ENCODE measurements around the gene EARS2. TPM values are rescaled to one million over a fixed set of nuclear protein-coding genes. Genes with fewer than 3 reads are reported as not detected.
A peak's percentile ranks its signal among the peaks of the same experiment; 100 is the strongest.

The EARS2 gene
- total and polyA plus RNA-seq, 2 of the 8 experiments (the other 6 are each of a cell fraction or from before 2014, with no cell fraction given): 47.8 to 111 TPM

- Histone ChIP-seq H4K91ac (replicated peaks; ENCODE audit: insufficient read length, low read length) (no peak overlapping the region), H2BK5ac (ENCODE audit: low read depth, low read length) (no peak overlapping the region), H3K4me3 (ENCODE audit: extremely low read depth in 1 of 4, insufficient read depth in 2 of 4, low read depth in 3 of 4, low read length in 4 of 4) (no peak overlapping the region), H3K4me1 (replicated peaks in 1 of 4; ENCODE audit: control insufficient read depth in 3 of 4, insufficient read depth in 4 of 4, low read length in 3 of 4) (no peaks in the 10 kb centered on the region), H4K5ac (ENCODE audit: insufficient read length, low read depth, low read length) (no peak overlapping the region), H3K14ac (ENCODE audit: insufficient read length) (no peak overlapping the region), H3K4ac (replicated peaks; ENCODE audit: insufficient read length, low read depth, low read length) (no peak overlapping the region), H2BK120ac (replicated peaks; ENCODE audit: low read depth, low read length) (no peak overlapping the region), H3K23ac (ENCODE audit: insufficient read length) (no peak overlapping the region), H3K27me3 (replicated peaks in 1 of 4; ENCODE audit: control insufficient read depth in 3 of 4, extremely low read depth in 1 of 4, insufficient read depth in 3 of 4, low read length in 3 of 4) (no peaks in the 10 kb centered on the region), H2AFZ (ENCODE audit: low read length) (no peak overlapping the region), H2BK20ac (ENCODE audit: low read length) (no peak overlapping the region), H2BK12ac (ENCODE audit: low read depth, low read length) (no peak overlapping the region), H3K23me2 (ENCODE audit: low read depth, low read length) (no peaks in the 10 kb centered on the region), H3K36me3 (ENCODE audit: control insufficient read depth in 2 of 4, insufficient read depth in 4 of 4, low read length in 3 of 4) (peaks cover 47 to 87% (median 72%) of the 10 kb centered on the region in 4 experiments), H3K79me2 (ENCODE audit: control insufficient read depth in 1 of 2, insufficient read depth in 2 of 2, low read length in 2 of 2) (no peaks in the 10 kb centered on the region), H3K27ac (ENCODE audit: low read depth, low read length) (0 out of 2 replicates have a peak overlapping the region, but pooled peaks have one; percentile 25), H2BK15ac (ENCODE audit: low read length) (no peak overlapping the region), H3K18ac (ENCODE audit: extremely low read depth, low read length) (no peak overlapping the region), H4K20me1 (replicated peaks in 1 of 2; ENCODE audit: control insufficient read depth in 1 of 2, insufficient read depth in 2 of 2, low read length in 2 of 2) (peaks cover 10 to 13% of the 10 kb centered on the region in 2 experiments), H3K9me3 (ENCODE audit: insufficient read depth in 2 of 2, low read depth in 1 of 2, low read length in 1 of 2) (no peaks in the 10 kb centered on the region), H3K56ac (replicated peaks; ENCODE audit: insufficient read length, low read depth, low read length) (no peak overlapping the region), H4K8ac (ENCODE audit: extremely low read depth, insufficient read depth, low read length) (no peak overlapping the region), H3K79me1 (ENCODE audit: low read depth, low read length) (no peaks in the 10 kb centered on the region; the same call in 1 of the 2 replicates), H2AK5ac (ENCODE audit: low read depth, low read length) (no peak overlapping the region), H3K4me2 (ENCODE audit: insufficient read depth in 1 of 2, low read depth in 2 of 2, low read length in 2 of 2) (no peak overlapping the region), H3K9ac (replicated peaks in 1 of 4; ENCODE audit: extremely low read depth in 1 of 4, low read depth in 3 of 4, low read length in 3 of 4) (no peak overlapping the region)
- CTCF ChIA-PET (ENCODE audit: partially characterized antibody): no interaction called here
- POLR2A ChIA-PET (ENCODE audit: partially characterized antibody): interaction anchor here (0.7 to 1.1 kb wide), 2 partner anchors 9 to 19 kb away, joined by 3 read pairs; no protein-coding TSS in a partner anchor
- 82% methylated on average over 4 of the region's 4 CpGs; no CpG with 5 or more reads in 1 of the 2 experiments for WGBS, 2 experiments (ENCODE audit: extremely low coverage in 1 of 2, insufficient coverage in 1 of 2, insufficient read length in 1 of 2, insufficient replicate concordance in 2 of 2, low coverage in 1 of 2, low lambda C conversion rate in 2 of 2, missing lambda C conversion rate in 1 of 2)
- FAIRE-seq: no peak
- DNase-seq (ENCODE audit: low read depth in 1 of 2, low spot score in 2 of 2): no peak
- no peak for TF ChIP-seq EGR1 (IDR thresholded peaks at IDR 0.05; ENCODE audit: borderline replicate concordance, low read depth, low read length)
- no peak for TF ChIP-seq PHF8 (conservative IDR thresholded peaks at IDR 0.05; ENCODE audit: low read depth, low read length)
- no peak for TF ChIP-seq POLR2AphosphoS5 (IDR thresholded peaks at IDR 0.05; ENCODE audit: low read depth, low read length)
- no peak for TF ChIP-seq MAFK (IDR thresholded peaks at IDR 0.05; ENCODE audit: low read depth, low read length)
- TF ChIP-seq MAX (IDR thresholded peaks at IDR 0.05): no peak
- TF ChIP-seq USF2 (IDR thresholded peaks at IDR 0.05; ENCODE audit: low read length): no peak
- TF ChIP-seq POU5F1 (IDR thresholded peaks at IDR 0.05; ENCODE audit: low read depth, low read length): no peak
- no peak for TF ChIP-seq E2F6 (IDR thresholded peaks at IDR 0.05)
- TF ChIP-seq TEAD4 (IDR thresholded peaks at IDR 0.05; ENCODE audit: low read depth, low read length): no peak
- no peak for TF ChIP-seq SP1 (IDR thresholded peaks at IDR 0.05; ENCODE audit: low read depth, low read length)
- no peak for TF ChIP-seq GTF2F1 (IDR thresholded peaks at IDR 0.05; ENCODE audit: borderline replicate concordance, low read depth, low read length)
- no peak for TF ChIP-seq CEBPB (IDR thresholded peaks at IDR 0.05; ENCODE audit: low read depth, low read length)
- TF ChIP-seq CHD1 (IDR thresholded peaks at IDR 0.05; ENCODE audit: low read depth, low read length): no peak
These were observed 76.9 kb downstream of the EARS2 start for GRCh38 chr16:23480257-23480656.
